Measurements from ENCODE around the gene ZBTB40.

- TF ChIP-seq CTCF (IDR thresholded peaks at IDR 0.05; ENCODE audit: insufficient read depth, low read length, poor library complexity, severe bottlenecking) = no peak
- TF ChIP-seq EZH2phosphoT487 (conservative IDR thresholded peaks at IDR 0.05; ENCODE audit: low read length) = no peak
Observed at GRCh38 chr1:22428672-22429071, 23.0 kb upstream of the ZBTB40 start.
